KOPT-K1 (cell line): Measurements from ENCODE around the gene ATG10.

ENCODE experiments used
- H3K27ac ChIP-seq: fragments of 200-600 bp; sonication (generic); 2 replicates; pipeline ENCODE4 v1.5.1; 2016; ENCODE audit warnings: antibody characterized with exemption, mild to moderate bottlenecking, low read depth, low read length; ENCODE audit not compliant: poor library complexity, severe bottlenecking
- H3K36me3 ChIP-seq: fragments of 200-600 bp; sonication (generic); 2 replicates; pipeline ENCODE4 v1.5.1; 2017; ENCODE audit warnings: antibody characterized with exemption, mild to moderate bottlenecking, low read length, moderate library complexity; ENCODE audit not compliant: insufficient read depth
- H3K9me3 ChIP-seq: fragments of 200-600 bp; sonication (generic); 2 replicates; pipeline ENCODE4 v1.5.1; 2017; ENCODE audit warnings: antibody characterized with exemption, low read length, mild to moderate bottlenecking; ENCODE audit not compliant: insufficient read depth, poor library complexity, severe bottlenecking

Gene ATG10

DNA sequence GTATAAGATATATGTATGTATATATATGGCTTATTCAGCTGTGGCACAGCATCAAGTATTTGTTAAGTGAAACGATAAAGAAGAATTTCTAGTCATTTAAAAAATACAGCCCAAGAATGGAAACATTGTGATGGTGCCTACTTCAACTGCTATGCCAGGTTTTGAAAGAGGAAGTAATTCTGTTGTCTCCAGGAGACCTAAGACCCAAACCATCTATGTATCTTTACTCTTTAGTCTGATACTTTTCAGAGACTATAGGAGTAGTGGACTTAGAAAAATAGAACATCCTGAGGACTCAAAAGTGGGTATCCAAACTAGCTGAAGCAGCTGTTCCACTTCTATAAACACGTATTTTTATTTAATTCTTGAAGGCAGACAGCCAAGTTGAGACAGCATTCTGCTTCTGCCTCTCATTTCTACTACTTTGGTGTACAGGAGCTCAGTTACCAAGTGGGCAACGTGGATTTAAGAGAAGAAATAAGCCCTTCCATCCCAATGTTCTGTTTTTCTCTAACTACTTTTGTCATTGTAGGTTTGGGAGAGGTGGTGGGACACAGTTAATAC lies 195.6 kb downstream of the ATG10 start:
- no peak overlapping the region for H3K27ac ChIP-seq
- H3K36me3 ChIP-seq, result no peaks in the 10 kb centered on the region
- H3K9me3 ChIP-seq, result no peaks in the 10 kb centered on the region

- Histone ChIP-seq H3K27ac (no peak overlapping the region), H3K36me3 (no peaks in the 10 kb centered on the region), H3K9me3 (no peaks in the 10 kb centered on the region)
Observed at GRCh38 chr5:82168294-82168693, 196.5 kb downstream of the ATG10 start.

- Histone ChIP-seq H3K36me3 (no peaks in the 10 kb centered on the region), H3K27ac (no peak overlapping the region), H3K9me3 (no peaks in the 10 kb centered on the region)
Observed at GRCh38 chr5:82169892-82170291, 198.1 kb downstream of the ATG10 start.

GRCh38 chr5:82174128-82174918 lies 202.5 kb downstream of the ATG10 start:
- Histone ChIP-seq H3K27ac (no peak overlapping the region), H3K36me3 (no peaks in the 10 kb centered on the region), H3K9me3 (no peaks in the 10 kb centered on the region)

DNA sequence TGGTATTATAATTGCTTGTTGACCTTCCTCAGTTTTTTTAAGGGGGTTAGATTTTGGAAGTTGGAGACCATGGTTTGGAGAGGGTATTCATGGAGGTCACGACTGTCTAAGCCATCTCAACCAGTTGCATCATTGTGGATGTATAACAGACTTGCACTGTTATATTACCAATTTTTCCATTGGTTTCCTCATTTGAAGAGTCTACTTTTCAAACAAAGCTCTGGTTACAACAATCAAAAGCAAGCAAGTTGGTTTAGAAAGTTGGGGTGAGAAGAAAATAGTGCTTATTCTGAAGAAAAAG lies 203.0 kb downstream of the ATG10 start:
- H3K27ac ChIP-seq, result no peak overlapping the region
- 0 out of 2 replicates have a peak, but pooled peaks cover 2% of the 10 kb centered on the region for H3K36me3 ChIP-seq
- no peaks in the 10 kb centered on the region for H3K9me3 ChIP-seq

- Histone ChIP-seq H3K36me3 (peaks cover 6% of the 10 kb centered on the region; the same call in 1 of the 2 replicates), H3K9me3 (no peaks in the 10 kb centered on the region), H3K27ac (no peak overlapping the region)
Observed at GRCh38 chr5:82176115-82176814, 204.4 kb downstream of the ATG10 start.

GRCh38 chr5:82178378-82178777 lies 206.6 kb downstream of the ATG10 start:
- peaks cover 6% of the 10 kb centered on the region; the same call in 1 of the 2 replicates for H3K36me3 ChIP-seq
- H3K27ac ChIP-seq, result no peak overlapping the region
- no peaks in the 10 kb centered on the region for H3K9me3 ChIP-seq

DNA sequence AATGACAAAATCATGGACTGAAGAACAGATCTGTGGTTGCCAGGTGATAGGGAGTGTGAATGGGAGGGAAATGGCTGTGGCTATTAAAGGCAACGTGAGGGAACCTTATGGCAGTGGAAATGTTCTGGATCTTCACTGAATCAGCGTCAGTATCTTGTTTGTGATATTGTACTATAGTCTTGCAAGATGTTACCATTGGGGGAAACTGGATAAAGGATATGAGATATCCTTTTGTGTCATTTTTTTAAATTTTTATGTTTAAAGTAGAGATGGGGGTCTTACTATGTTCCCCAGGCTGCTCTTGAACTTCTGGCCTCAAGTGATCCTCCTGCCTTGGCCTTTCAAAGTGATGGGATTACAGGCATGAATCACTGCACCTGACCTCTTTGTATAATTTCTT lies 210.8 kb downstream of the ATG10 start:
- no peak overlapping the region for H3K27ac ChIP-seq
- peaks cover 6% of the 10 kb centered on the region; the same call in 1 of the 2 replicates for H3K36me3 ChIP-seq
- no peaks in the 10 kb centered on the region for H3K9me3 ChIP-seq

DNA sequence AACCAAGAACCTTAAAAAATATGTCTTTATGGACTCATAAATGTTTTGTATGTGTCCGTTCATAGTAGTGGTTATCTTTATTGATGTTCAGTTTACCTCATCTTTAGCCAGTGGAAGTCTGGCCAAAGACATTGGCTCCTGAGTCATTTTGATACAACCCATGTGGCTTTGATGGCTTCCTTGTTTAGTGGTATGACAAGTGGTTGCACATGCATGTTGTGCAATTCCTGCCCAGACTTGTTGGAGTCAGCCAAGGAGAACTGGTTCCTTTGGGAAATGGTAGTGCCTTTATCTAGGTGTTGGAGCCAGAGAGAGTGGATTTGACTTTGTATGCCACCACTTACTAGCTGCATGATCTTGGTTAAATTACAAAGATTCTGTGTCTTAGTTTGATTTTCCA lies 212.0 kb downstream of the ATG10 start:
- Histone ChIP-seq H3K27ac (no peak overlapping the region), H3K9me3 (no peaks in the 10 kb centered on the region), H3K36me3 (peaks cover 6% of the 10 kb centered on the region; the same call in 1 of the 2 replicates)

DNA sequence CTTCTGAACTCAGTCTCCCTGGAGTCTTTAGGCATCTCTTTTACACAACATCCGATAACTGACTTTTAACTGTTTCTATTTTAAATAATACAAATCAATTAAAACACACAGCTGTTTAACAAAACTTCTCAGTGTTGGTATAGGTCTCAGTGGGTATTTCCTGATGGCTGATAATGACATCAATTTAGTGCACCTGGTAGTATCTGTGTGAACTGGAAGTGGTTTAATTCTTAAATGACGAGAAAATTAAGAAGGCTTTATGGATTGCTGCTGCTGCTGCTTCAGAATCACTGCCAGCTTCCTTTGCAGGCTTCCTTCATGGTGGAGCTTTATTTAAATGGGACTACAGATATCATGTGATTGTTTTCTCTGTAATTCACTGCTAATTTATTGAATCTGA lies 214.0 kb downstream of the ATG10 start:
- H3K36me3 ChIP-seq, result no peaks in the 10 kb centered on the region
- no peak overlapping the region for H3K27ac ChIP-seq
- H3K9me3 ChIP-seq, result no peaks in the 10 kb centered on the region

DNA sequence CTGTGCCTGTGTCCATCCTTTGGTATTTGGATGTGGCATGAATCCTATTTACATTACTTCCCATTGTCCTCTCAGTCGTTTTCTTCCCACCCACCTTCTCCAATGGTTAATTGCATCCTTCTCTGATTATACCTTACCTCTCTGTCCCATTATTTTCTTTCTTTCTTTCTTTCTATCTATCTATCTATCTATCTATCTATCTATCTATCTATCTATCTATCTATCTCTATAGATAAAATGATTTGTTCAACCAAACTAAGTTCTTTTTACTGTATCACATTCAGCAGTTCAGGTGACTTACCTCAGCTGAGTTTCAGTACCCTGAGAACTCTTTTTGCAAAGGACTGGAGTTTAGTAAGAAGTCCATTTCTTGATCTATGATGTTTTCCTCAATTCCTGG lies 225.7 kb downstream of the ATG10 start:
- Histone ChIP-seq H3K9me3 (no peaks in the 10 kb centered on the region), H3K27ac (no peak overlapping the region), H3K36me3 (no peaks in the 10 kb centered on the region)

GRCh38 chr5:82204567-82204966 lies 232.7 kb downstream of the ATG10 start:
- Histone ChIP-seq H3K9me3 (no peaks in the 10 kb centered on the region), H3K27ac (no peak overlapping the region), H3K36me3 (no peaks in the 10 kb centered on the region)

DNA sequence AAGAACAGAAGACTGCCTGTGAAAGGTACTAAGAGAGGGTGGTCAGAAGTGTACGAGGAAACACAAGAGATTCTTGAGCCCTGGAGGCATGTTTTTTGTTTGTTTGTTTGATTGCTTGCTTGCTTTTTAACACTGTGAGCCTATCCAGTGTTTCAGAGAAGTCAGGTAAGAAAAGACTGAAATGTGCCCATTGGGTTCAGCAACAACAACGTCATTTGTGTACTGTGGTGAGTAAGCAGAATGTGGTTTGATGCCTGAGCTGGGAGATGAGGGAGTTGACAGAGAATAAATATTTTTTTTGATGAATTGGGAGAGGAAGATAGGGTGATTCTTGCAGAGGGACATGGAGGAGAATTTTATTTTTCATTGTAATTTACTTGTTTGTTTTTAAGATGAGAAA lies 233.2 kb downstream of the ATG10 start:
- Histone ChIP-seq H3K27ac (no peak overlapping the region), H3K36me3 (no peaks in the 10 kb centered on the region), H3K9me3 (no peaks in the 10 kb centered on the region)

DNA sequence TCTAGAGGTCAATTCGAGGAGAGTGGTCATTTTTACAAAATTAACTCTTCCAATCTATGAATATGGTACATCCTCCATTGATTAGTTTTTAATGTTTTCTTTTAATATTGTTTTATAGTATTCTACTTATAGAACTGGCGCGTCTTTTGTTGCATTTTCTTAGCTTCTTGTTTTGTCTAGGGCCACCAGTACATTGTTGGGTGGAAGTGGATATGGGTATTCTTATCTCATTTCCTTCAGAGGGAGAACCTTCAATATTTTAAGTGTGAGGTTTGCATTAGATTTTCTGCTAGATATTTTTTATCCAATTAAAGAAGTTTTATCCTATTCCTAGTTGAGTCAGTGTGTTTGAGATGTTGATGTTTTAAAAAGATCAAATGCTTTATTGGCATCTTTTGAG lies 236.5 kb downstream of the ATG10 start:
- Histone ChIP-seq H3K27ac (no peak overlapping the region), H3K36me3 (no peaks in the 10 kb centered on the region), H3K9me3 (no peaks in the 10 kb centered on the region)

GRCh38 chr5:82211855-82212572 lies 240.2 kb downstream of the ATG10 start:
- no peaks in the 10 kb centered on the region for H3K36me3 ChIP-seq
- no peaks in the 10 kb centered on the region for H3K9me3 ChIP-seq
- H3K27ac ChIP-seq, result no peak overlapping the region
